ENCODE results near the gene ARHGAP6. TPM values are rescaled to one million over a fixed set of nuclear protein-coding genes. Genes with fewer than 3 reads are reported as not detected.
"Not testable (repeated sequence)": the region's sequence is repeated elsewhere in the genome, so short reads cannot be mapped to it uniquely, and the experiment has no call there.

The ARHGAP6 gene
- total and polyA plus RNA-seq, 8 donors, result 2.2 to 26.4 (median 8.7) TPM

DNA sequence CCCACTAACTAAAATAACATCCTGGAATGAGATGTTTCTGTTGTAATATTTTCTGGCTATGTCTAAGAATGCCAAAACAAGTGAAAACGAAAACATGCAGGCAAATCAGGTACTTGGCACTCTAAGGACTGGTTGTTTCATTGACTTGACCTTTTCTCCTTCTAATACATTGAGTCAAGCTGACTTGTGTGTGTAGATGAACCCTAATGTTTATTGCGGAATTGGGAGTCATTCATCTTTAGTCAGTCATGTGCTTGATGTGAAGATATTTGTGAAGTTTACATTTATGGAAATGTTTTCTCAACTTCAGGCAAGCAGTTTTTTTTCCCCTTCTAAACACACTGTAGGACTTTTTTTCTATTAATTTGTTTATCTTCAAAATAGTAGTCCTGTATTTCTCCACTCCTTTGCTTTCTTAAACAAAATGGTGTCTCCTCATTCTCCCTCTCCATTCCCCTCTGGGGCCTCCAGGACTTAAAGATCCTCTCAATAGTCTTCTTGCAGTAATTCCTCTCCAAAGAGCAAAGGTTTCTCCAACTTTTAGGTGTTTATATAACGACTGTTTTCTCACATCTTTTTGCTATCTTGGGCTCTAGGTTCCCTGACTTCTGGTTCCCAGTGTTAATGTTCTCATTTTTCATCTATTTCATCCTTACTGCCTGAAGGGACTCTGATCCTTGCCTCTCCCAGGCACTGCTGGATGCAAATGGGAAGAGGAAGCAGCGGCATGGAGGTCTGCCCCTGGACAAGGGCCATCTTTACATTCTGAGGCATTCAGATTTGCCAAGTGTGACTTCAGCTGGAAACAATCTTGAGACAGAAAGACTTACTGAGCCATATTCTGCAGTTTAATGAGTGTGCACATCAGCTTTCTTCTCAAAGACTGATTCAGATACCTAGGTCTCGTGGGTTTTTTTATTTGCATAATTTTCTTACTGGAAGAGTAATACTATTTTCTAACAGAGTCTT, 166.4 kb downstream of the ARHGAP6 start:
- H3K27me3 ChIP-seq, result no peaks in the 10 kb centered on the region
- TF ChIP-seq EP300 (IDR thresholded peaks at IDR 0.05) (no peak), POLR2A (IDR thresholded peaks at IDR 0.05) (no peak), POLR2AphosphoS5 (IDR thresholded peaks at IDR 0.05) (no peak)
- TF ChIP-seq, protein P1, sequence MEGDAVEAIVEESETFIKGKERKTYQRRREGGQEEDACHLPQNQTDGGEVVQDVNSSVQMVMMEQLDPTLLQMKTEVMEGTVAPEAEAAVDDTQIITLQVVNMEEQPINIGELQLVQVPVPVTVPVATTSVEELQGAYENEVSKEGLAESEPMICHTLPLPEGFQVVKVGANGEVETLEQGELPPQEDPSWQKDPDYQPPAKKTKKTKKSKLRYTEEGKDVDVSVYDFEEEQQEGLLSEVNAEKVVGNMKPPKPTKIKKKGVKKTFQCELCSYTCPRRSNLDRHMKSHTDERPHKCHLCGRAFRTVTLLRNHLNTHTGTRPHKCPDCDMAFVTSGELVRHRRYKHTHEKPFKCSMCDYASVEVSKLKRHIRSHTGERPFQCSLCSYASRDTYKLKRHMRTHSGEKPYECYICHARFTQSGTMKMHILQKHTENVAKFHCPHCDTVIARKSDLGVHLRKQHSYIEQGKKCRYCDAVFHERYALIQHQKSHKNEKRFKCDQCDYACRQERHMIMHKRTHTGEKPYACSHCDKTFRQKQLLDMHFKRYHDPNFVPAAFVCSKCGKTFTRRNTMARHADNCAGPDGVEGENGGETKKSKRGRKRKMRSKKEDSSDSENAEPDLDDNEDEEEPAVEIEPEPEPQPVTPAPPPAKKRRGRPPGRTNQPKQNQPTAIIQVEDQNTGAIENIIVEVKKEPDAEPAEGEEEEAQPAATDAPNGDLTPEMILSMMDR (IDR thresholded peaks at IDR 0.05), result no peak
- H3K9me3 ChIP-seq, result peaks cover 0 to 11% (median 4%) of the 10 kb centered on the region in 4 donors
- peak in 1 of 2 donors; percentile 79 for DNase-seq
- no peak overlapping the region for H3K27ac ChIP-seq
- H3K4me3 ChIP-seq, result no peak overlapping the region
- 42 to 64% (median 56%) methylated on average over 5 of the region's 5 CpGs for WGBS, 5 donors
- intact Hi-C loops (cut with DNase I; ENCODE audit: low total_unique reads), result no loop called here
- H3K4me1 ChIP-seq, result peaks cover 0 to 7% (median 0%) of the 10 kb centered on the region in 4 donors
- no peaks in the 10 kb centered on the region for H3K36me3 ChIP-seq

DNA sequence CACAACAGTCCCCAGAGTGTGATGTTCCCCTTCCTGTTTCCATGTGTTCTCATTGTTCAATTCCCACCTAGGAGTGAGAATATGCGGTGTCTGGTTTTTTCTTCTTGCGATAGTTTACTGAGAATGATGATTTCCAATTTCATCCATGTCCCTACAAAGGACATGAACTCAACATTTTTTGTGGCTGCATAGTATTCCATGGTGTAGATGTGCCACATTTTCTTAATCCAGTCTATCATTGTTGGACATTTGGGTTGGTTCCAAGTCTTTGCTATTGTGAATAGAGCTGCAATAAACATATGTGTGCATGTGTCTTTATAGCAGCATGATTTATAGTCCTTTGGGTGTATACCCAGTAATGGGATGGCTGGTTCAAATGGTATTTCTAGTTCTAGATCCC, 174.3 kb downstream of the ARHGAP6 start:
- H3K27me3 ChIP-seq; intact Hi-C loops (cut with DNase I; ENCODE audit: low total_unique reads); H3K36me3 ChIP-seq; H3K4me1 ChIP-seq; H3K27ac ChIP-seq; DNase-seq; H3K4me3 ChIP-seq: not testable (repeated sequence)
- H3K9me3 ChIP-seq, result peaks cover 0 to 11% (median 4%) of the 10 kb centered on the region in 4 donors
- 89 to 100% (median 98%) methylated on average over 2 of the region's 2 CpGs for WGBS, 5 donors

DNA sequence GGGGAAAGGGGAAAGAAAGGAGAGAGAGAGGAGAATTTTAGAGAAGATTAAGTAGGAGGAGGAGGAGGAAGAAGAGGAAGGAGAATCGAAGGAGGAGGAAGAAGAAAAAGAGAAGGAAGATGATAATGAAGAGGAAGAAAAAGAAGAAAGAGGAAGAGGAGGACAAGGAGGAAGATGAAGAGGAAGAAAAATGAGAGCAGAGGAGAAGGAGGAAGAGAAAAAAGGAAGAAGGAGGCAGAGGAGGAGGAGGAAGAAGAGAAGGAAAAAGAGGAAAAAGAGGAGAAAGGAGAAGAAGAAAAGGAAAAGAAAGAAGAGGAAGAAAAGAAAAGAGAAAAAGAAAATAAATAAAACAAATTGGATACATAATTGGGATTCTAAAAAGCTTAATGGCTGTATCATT, 181.4 kb downstream of the ARHGAP6 start:
- no peaks in the 10 kb centered on the region for H3K4me1 ChIP-seq
- TF ChIP-seq POLR2AphosphoS5 (IDR thresholded peaks at IDR 0.05), result no peak
- TF ChIP-seq POLR2A (IDR thresholded peaks at IDR 0.05), result no peak
- no peak for TF ChIP-seq EP300 (IDR thresholded peaks at IDR 0.05)
- TF ChIP-seq, protein P1 (IDR thresholded peaks at IDR 0.05), result no peak
- no peak overlapping the region for H3K4me3 ChIP-seq
- H3K27me3 ChIP-seq, result peaks cover 0 to 5% (median 0%) of the 10 kb centered on the region in 3 donors
- no peaks in the 10 kb centered on the region for H3K36me3 ChIP-seq
- no peak for DNase-seq
- H3K27ac ChIP-seq, result no peak overlapping the region
- 24 to 65% (median 45%) methylated on average over 1 of the region's 1 CpG for WGBS, 5 donors
- no peaks in the 10 kb centered on the region for H3K9me3 ChIP-seq
- intact Hi-C loops (cut with DNase I; ENCODE audit: low total_unique reads), result no loop called here

DNA sequence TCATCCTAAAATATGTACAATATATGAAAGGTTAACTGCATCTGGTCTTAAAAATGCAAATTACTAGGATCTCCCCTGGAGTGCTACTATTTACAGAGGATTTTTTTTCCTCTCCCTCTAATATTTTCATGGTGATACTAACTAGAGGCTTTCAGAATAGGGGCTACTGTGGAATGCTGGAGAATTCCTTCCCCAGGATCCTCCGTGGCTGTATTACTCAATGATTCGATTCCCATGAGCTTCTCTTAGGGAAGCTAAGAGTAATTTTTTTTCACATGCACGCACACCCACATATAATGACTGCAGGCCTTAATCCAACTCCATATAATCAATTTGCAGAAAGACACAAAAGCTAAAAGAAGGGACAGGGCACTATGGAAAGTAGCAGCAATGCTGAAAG, 184.7 kb downstream of the ARHGAP6 start:
- Histone ChIP-seq H3K27ac (no peak overlapping the region), H3K36me3 (no peaks in the 10 kb centered on the region), H3K4me3 (no peak overlapping the region), H3K4me1 (no peaks in the 10 kb centered on the region), H3K9me3 (no peaks in the 10 kb centered on the region), H3K27me3 (peaks cover 0 to 5% (median 0%) of the 10 kb centered on the region in 3 donors)
- intact Hi-C loops (cut with DNase I; ENCODE audit: low total_unique reads), result no loop called here
- no peak for DNase-seq
- WGBS, 5 donors, result 56 to 82% (median 62%) methylated on average over 3 of the region's 3 CpGs
- no peak for TF ChIP-seq EP300 (IDR thresholded peaks at IDR 0.05)
- TF ChIP-seq POLR2A (IDR thresholded peaks at IDR 0.05), result no peak
- TF ChIP-seq POLR2AphosphoS5 (IDR thresholded peaks at IDR 0.05), result no peak
- TF ChIP-seq, protein P1 (IDR thresholded peaks at IDR 0.05), result no peak

DNA sequence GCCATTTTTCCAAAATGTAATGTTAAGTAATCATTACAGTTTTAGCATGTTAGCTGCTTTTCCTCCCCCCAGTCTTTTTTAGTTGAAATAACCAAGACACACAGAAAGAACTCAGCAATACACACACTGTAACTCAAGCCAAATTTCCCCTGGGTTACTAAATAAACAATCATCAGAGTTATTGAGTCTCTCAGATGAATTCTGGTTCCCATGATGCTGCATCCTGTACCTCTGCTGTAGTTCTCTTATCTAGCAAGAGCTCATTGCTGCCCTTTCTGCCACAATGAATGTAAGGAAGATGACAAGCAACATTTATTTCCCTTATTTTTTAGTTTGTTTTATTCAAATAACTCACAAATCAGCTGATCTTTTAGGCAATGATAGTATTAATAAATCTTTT, 185.1 kb downstream of the ARHGAP6 start:
- intact Hi-C loops (cut with DNase I; ENCODE audit: low total_unique reads), result no loop called here

More for the DNA sequence above, 185.1 kb downstream of the ARHGAP6 start:
- Histone ChIP-seq H3K27me3 (peaks cover 0 to 5% (median 0%) of the 10 kb centered on the region in 3 donors), H3K4me3 (no peak overlapping the region), H3K36me3 (no peaks in the 10 kb centered on the region), H3K27ac (no peak overlapping the region), H3K9me3 (no peaks in the 10 kb centered on the region), H3K4me1 (no peaks in the 10 kb centered on the region)
- peak in 1 of 2 donors; percentile 17 for DNase-seq
- no peak for TF ChIP-seq EP300 (IDR thresholded peaks at IDR 0.05)
- no peak for TF ChIP-seq POLR2A (IDR thresholded peaks at IDR 0.05)
- TF ChIP-seq, protein P1 (IDR thresholded peaks at IDR 0.05), result no peak
- no peak for TF ChIP-seq POLR2AphosphoS5 (IDR thresholded peaks at IDR 0.05)
